Lower leg skin (tissue), 3 donors: ENCODE measurements around the gene DMTF1.

ENCODE experiments used
- POLR2A ChIP-seq, 2 donors: fragments of 450-650 bp; IDR thresholded peaks; one replicate each; pipeline ENCODE4 v1.6.1; 2016 to 2017; ENCODE audit warnings: antibody characterized with exemption in 2 of 2, mild to moderate bottlenecking in 1 of 2, moderate library complexity in 1 of 2
- TF ChIP-seq, protein P1 (sequence below), 3 donors: fragments of 450-650 bp; IDR thresholded peaks; one replicate each; pipeline ENCODE4 v1.5.1; 2016; ENCODE audit warnings: antibody characterized with exemption in 3 of 3, mild to moderate bottlenecking in 3 of 3, moderate library complexity in 2 of 3

GRCh38 chr7:87234949-87235348, 82.7 kb downstream of the DMTF1 start:
- TF ChIP-seq, protein P1, sequence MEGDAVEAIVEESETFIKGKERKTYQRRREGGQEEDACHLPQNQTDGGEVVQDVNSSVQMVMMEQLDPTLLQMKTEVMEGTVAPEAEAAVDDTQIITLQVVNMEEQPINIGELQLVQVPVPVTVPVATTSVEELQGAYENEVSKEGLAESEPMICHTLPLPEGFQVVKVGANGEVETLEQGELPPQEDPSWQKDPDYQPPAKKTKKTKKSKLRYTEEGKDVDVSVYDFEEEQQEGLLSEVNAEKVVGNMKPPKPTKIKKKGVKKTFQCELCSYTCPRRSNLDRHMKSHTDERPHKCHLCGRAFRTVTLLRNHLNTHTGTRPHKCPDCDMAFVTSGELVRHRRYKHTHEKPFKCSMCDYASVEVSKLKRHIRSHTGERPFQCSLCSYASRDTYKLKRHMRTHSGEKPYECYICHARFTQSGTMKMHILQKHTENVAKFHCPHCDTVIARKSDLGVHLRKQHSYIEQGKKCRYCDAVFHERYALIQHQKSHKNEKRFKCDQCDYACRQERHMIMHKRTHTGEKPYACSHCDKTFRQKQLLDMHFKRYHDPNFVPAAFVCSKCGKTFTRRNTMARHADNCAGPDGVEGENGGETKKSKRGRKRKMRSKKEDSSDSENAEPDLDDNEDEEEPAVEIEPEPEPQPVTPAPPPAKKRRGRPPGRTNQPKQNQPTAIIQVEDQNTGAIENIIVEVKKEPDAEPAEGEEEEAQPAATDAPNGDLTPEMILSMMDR (IDR thresholded peaks at IDR 0.05) = no peak
- TF ChIP-seq POLR2A (IDR thresholded peaks at IDR 0.05) = no peak
